Activated naive CD8-positive, alpha-beta T cell treated with anti-CD3 and anti-CD28 coated beads, Interleukin-2, amount 10 ng/mL, durations not matched to agents 7 days and 5 days (primary cell): ENCODE results near the gene CDKN1C. TPM values are rescaled to one million over a fixed set of nuclear protein-coding genes. Genes with fewer than 3 reads are reported as not detected.

Source experiments
- ATAC-seq: fragments of 150-1000 bp; cut with Tn5 transposase; one replicate; pipeline ENCODE4 v1.10.0; 2021; ENCODE audit warnings: low read depth, moderate library complexity
- POLR2A ChIA-PET: fragments of 350-600 bp; sonication (Branson Sonifier 250); formaldehyde crosslinking; loops from one replicate; lab custom pipeline; 2021; ENCODE audit warnings: antibody characterized with exemption; lab: Charles Lee
- DNase-seq: peaks from one replicate; pipeline ENCODE4 v3.0.0; 2021
- H3K27ac Mint-ChIP-seq: one replicate; pipeline ENCODE4 v1.8.0; 2022; ENCODE audit warnings: mild to moderate bottlenecking, mixed read lengths
- H3K27me3 Mint-ChIP-seq: one replicate; pipeline ENCODE4 v1.8.0; 2022; ENCODE audit warnings: mild to moderate bottlenecking, moderate library complexity, mixed read lengths
- H3K36me3 Mint-ChIP-seq: one replicate; pipeline ENCODE4 v1.8.0; 2021; ENCODE audit warnings: mild to moderate bottlenecking, mixed read lengths
- H3K4me1 Mint-ChIP-seq: one replicate; pipeline ENCODE4 v1.8.0; 2021; ENCODE audit warnings: mixed read lengths
- H3K4me3 Mint-ChIP-seq: one replicate; pipeline ENCODE4 v1.8.0; 2022; ENCODE audit warnings: mild to moderate bottlenecking, moderate library complexity, mixed read lengths
- H3K9me3 Mint-ChIP-seq: one replicate; pipeline ENCODE4 v1.8.0; 2021; ENCODE audit warnings: mixed read lengths
- total RNA-seq, 2 experiments: library from RNA; stranded (reverse); gene quantifications; one replicate each; pipeline ENCODE4 v1.2.3, GENCODE V29; 2021

CDKN1C gene
- total RNA-seq, 2 experiments from 2014 or later = 2.9 to 3.1 TPM

GRCh38 chr11:2835751-2836150 lies 49.8 kb downstream of the CDKN1C start:
- DNase-seq (no peak), ATAC-seq (no peak)
- no peak overlapping the region for H3K27ac Mint-ChIP-seq
- no peak overlapping the region for H3K4me3 Mint-ChIP-seq
- H3K4me1 Mint-ChIP-seq = no peaks in the 10 kb centered on the region
- no peaks in the 10 kb centered on the region for H3K9me3 Mint-ChIP-seq
- no peaks in the 10 kb centered on the region for H3K27me3 Mint-ChIP-seq
- no peaks in the 10 kb centered on the region for H3K36me3 Mint-ChIP-seq
- POLR2A ChIA-PET = no interaction called here

- Mint-ChIP-seq H3K4me1 (no peaks in the 10 kb centered on the region), H3K27ac (no peak overlapping the region), H3K9me3 (no peaks in the 10 kb centered on the region), H3K36me3 (no peaks in the 10 kb centered on the region), H3K4me3 (no peak overlapping the region), H3K27me3 (no peaks in the 10 kb centered on the region)
- POLR2A ChIA-PET = no interaction called here
- ATAC-seq (no peak), DNase-seq (no peak)
Measured at GRCh38 chr11:2835296-2835695, 50.3 kb downstream of the CDKN1C start.

- Mint-ChIP-seq H3K4me1 (no peaks in the 10 kb centered on the region), H3K9me3 (no peaks in the 10 kb centered on the region), H3K27me3 (no peaks in the 10 kb centered on the region), H3K36me3 (no peaks in the 10 kb centered on the region), H3K27ac (no peak overlapping the region), H3K4me3 (no peak overlapping the region)
- POLR2A ChIA-PET = no interaction called here
- ATAC-seq (no peak), DNase-seq (no peak)
Measured at GRCh38 chr11:2834503-2835273, 50.9 kb downstream of the CDKN1C start.

GRCh38 chr11:2833716-2834502 lies 51.7 kb downstream of the CDKN1C start:
- Mint-ChIP-seq H3K36me3 (peaks cover 4% of the 10 kb centered on the region), H3K4me1 (no peaks in the 10 kb centered on the region), H3K9me3 (peaks cover 8% of the 10 kb centered on the region), H3K27me3 (no peaks in the 10 kb centered on the region), H3K4me3 (no peak overlapping the region), H3K27ac (no peak overlapping the region)
- no peak for DNase-seq
- ATAC-seq = no peak
- POLR2A ChIA-PET = no interaction called here

Other genes with a start within 250 kb of the CDKN1C start
- gene KCNQ1OT1, start 185.8 kb downstream of the CDKN1C start, total RNA-seq = under 1 TPM; 0.28 to 0.34 TPM
- under 1 TPM; 0.55 to 0.65 TPM for gene PHLDA2, start 43.6 kb upstream of the CDKN1C start, total RNA-seq
- gene NAP1L4, start 106.6 kb upstream of the CDKN1C start, total RNA-seq = 100 to 1,000 TPM; 346 to 363 TPM
- gene CARS1, start 171.6 kb upstream of the CDKN1C start, total RNA-seq = 100 to 1,000 TPM; 100 to 111 TPM